GM23338 (cell line): Measurements from ENCODE around the gene DGKH. TPM values are rescaled to one million over a fixed set of nuclear protein-coding genes. Genes with fewer than 3 reads are reported as not detected.

Experiments
- ATAC-seq: fragments of 200-7000 bp; cut with Tn5 transposase; 3 replicates; pipeline ENCODE4 v1.9.1; 2020
- DNase-seq: peaks from one replicate; pipeline ENCODE4 v3.0.0-alpha.2; 2015; ENCODE audit warnings: low spot score
- H2AFZ ChIP-seq: fragments of 200-600 bp; sonication (generic); 2 replicates; pipeline ENCODE4 v1.8.0; 2016; ENCODE audit warnings: antibody characterized with exemption, mild to moderate bottlenecking, moderate library complexity
- H3F3A ChIP-seq: fragments of 200-600 bp; sonication (generic); replicated peaks from 2 replicates; pipeline ENCODE4 v1.8.0; 2017; ENCODE audit warnings: antibody characterized with exemption, mixed run types, low read depth
- H3K27ac ChIP-seq: fragments of 200-600 bp; sonication (generic); 2 replicates; pipeline ENCODE4 v1.6.1; 2016; ENCODE audit warnings: low read depth
- H3K27me3 ChIP-seq: fragments of 200-600 bp; sonication (generic); 2 replicates; pipeline ENCODE4 v1.8.0; 2016; ENCODE audit warnings: mild to moderate bottlenecking, mixed run types, moderate library complexity; ENCODE audit not compliant: insufficient read depth
- H3K36me3 ChIP-seq: fragments of 200-600 bp; sonication (generic); 2 replicates; pipeline ENCODE4 v1.8.0; 2016; ENCODE audit warnings: mild to moderate bottlenecking; ENCODE audit not compliant: insufficient read depth
- H3K4me1 ChIP-seq: fragments of 200-600 bp; sonication (generic); 2 replicates; pipeline ENCODE4 v1.8.0; 2016; ENCODE audit warnings: mild to moderate bottlenecking, moderate library complexity; ENCODE audit not compliant: insufficient read depth
- H3K4me2 ChIP-seq: fragments of 200-600 bp; sonication (generic); 2 replicates; pipeline ENCODE4 v1.7.1; 2017; ENCODE audit warnings: mixed run types
- H3K4me3 ChIP-seq: fragments of 200-600 bp; sonication (generic); 2 replicates; pipeline ENCODE4 v1.6.1; 2016; ENCODE audit warnings: mixed run types
- H3K79me2 ChIP-seq: fragments of 200-600 bp; sonication (generic); replicated peaks from 2 replicates; pipeline ENCODE4 v1.8.0; 2017; ENCODE audit warnings: mild to moderate bottlenecking; ENCODE audit not compliant: insufficient read depth
- H3K9me2 ChIP-seq: fragments of 200-600 bp; sonication (generic); 2 replicates; pipeline ENCODE4 v1.8.0; 2017; ENCODE audit not compliant: insufficient read depth
- H4K20me1 ChIP-seq: fragments of 200-600 bp; sonication (generic); replicated peaks from 2 replicates; pipeline ENCODE4 v1.8.0; 2017; ENCODE audit warnings: mild to moderate bottlenecking; ENCODE audit not compliant: insufficient read depth
- H3K27ac Mint-ChIP-seq: 2 replicates; pipeline ENCODE4 v1.8.0; 2020; ENCODE audit warnings: inconsistent platforms, mild to moderate bottlenecking, moderate library complexity, mixed read lengths
- H3K27me3 Mint-ChIP-seq: 3 replicates; pipeline ENCODE4 v1.8.0; 2022; ENCODE audit warnings: low read depth, mild to moderate bottlenecking, moderate library complexity, mixed read lengths, inconsistent platforms; ENCODE audit not compliant: insufficient read depth, poor library complexity
- H3K36me3 Mint-ChIP-seq: 3 replicates; pipeline ENCODE4 v1.8.0; 2021; ENCODE audit warnings: low read depth, mild to moderate bottlenecking, inconsistent platforms, moderate library complexity, mixed read lengths
- H3K4me1 Mint-ChIP-seq: 3 replicates; pipeline ENCODE4 v1.8.0; 2020; ENCODE audit warnings: mild to moderate bottlenecking, inconsistent platforms, mixed read lengths
- H3K4me3 Mint-ChIP-seq: 3 replicates; pipeline ENCODE4 v1.8.0; 2021; ENCODE audit warnings: moderate library complexity, mild to moderate bottlenecking, inconsistent platforms, mixed read lengths
- H3K9me3 Mint-ChIP-seq: 3 replicates; pipeline ENCODE4 v1.8.0; 2020; ENCODE audit warnings: moderate library complexity, mild to moderate bottlenecking, inconsistent platforms, mixed read lengths
- CREB1 ChIP-seq: fragments of 250-450 bp; sonication (Bioruptor Pico); IDR thresholded peaks from 2 replicates; pipeline ENCODE4 v1.5.0; 2020; ENCODE audit warnings: low read depth, mild to moderate bottlenecking, moderate library complexity
- EZH2 ChIP-seq: fragments of 200-600 bp; sonication (generic); IDR thresholded peaks from one replicate; pipeline ENCODE4 v1.8.0; 2017; ENCODE audit warnings: antibody characterized with exemption, mild to moderate bottlenecking, low read depth; ENCODE audit not compliant: unreplicated experiment
- EZH2phosphoT487 ChIP-seq: fragments of 200-600 bp; sonication (generic); IDR thresholded peaks from one replicate; pipeline ENCODE4 v1.8.1; 2018; ENCODE audit warnings: antibody characterized with exemption; ENCODE audit not compliant: unreplicated experiment
- JUNB ChIP-seq: IDR thresholded peaks from one replicate; pipeline ENCODE4 v1.6.1; 2016; ENCODE audit warnings: antibody characterized with exemption; ENCODE audit not compliant: unreplicated experiment
- NANOG ChIP-seq: IDR thresholded peaks from 2 replicates; pipeline ENCODE4 v1.6.1; 2016; ENCODE audit warnings: antibody characterized with exemption, borderline replicate concordance
- POLR2AphosphoS5 ChIP-seq: IDR thresholded peaks from 2 replicates; pipeline ENCODE4 v1.6.1; 2016; ENCODE audit warnings: antibody characterized with exemption, low read depth
- REST ChIP-seq: IDR thresholded peaks from one replicate; pipeline ENCODE4 v1.6.1; 2018; ENCODE audit warnings: antibody characterized with exemption; ENCODE audit not compliant: unreplicated experiment
- ZNF114 ChIP-seq: fragments of 250-450 bp; sonication (Bioruptor Pico); IDR thresholded peaks from 2 replicates; pipeline ENCODE4 v1.5.0; 2020; ENCODE audit warnings: mild to moderate bottlenecking, moderate library complexity
- ZNF331 ChIP-seq: fragments of 250-450 bp; sonication (Bioruptor Pico); IDR thresholded peaks from 2 replicates; pipeline ENCODE4 v1.5.0; 2020; ENCODE audit warnings: low read depth, mild to moderate bottlenecking, moderate library complexity
- polyA plus RNA-seq: library from polyadenylated mRNA; unstranded; fragments of >200 nt; fragmentation: Nextera tagmentation; extraction: Ambion mirVana; gene quantifications from 2 replicates; pipeline ENCODE4 v1.2.1, GENCODE V29; 2016
- total RNA-seq: library from RNA; depleted of rRNA; stranded (reverse); fragments of >200 nt; shearing (Covaris generic); gene quantifications from 2 replicates; pipeline ENCODE4 v1.2.3, GENCODE V29; 2014
- TF ChIP-seq, protein P1 (sequence below): fragments of 250-450 bp; sonication (Bioruptor Pico); IDR thresholded peaks from 2 replicates; pipeline ENCODE4 v1.5.0; 2020; ENCODE audit warnings: mild to moderate bottlenecking, moderate library complexity
- TF ChIP-seq, protein P2 (sequence below), 2 experiments: fragments of 200-600 bp in 1 of 2; sonication (generic) in 1 of 2; conservative IDR thresholded peaks; 2 replicates each; pipeline versions ENCODE4 v1.5.1 to v1.6.1; 2016 to 2017; ENCODE audit warnings: antibody characterized with exemption in 2 of 2, low read depth in 2 of 2, mild to moderate bottlenecking in 2 of 2, moderate library complexity in 1 of 2

The DGKH gene
- total and polyA plus RNA-seq, 2 experiments from 2014 or later: 2.1 to 7.5 TPM

DNA sequence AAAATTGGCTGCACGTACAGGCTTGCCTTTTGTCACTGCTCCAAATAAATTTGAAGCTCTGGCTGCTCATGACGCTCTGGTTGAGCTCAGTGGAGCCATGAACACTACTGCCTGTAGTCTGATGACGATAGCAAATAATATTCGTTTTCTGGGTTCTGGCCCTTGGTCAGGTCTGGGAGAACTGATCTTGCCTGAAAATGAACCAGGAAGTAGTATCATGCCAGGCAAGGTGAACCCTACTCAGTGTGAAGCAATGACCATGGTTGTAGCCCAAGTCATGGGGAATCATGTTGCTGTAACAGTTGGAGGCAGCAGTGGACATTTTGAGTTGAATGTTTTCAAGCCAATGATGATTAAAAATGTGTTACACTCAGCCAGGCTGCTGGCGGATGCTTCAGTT, 207.4 kb downstream of the DGKH start:
- no peak overlapping the region for H3K27ac Mint-ChIP-seq
- Histone ChIP-seq H3K27ac (no peak overlapping the region), H3K79me2 (no peaks in the 10 kb centered on the region), H3K9me2 (peaks cover 9% of the 10 kb centered on the region; the same call in 1 of the 2 replicates), H3F3A (no peaks in the 10 kb centered on the region), H4K20me1 (no peaks in the 10 kb centered on the region), H3K36me3 (no peaks in the 10 kb centered on the region), H3K27me3 (no peaks in the 10 kb centered on the region), H3K4me1 (no peaks in the 10 kb centered on the region; the same call in 1 of the 2 replicates), H2AFZ (no peak overlapping the region), H3K4me3 (no peak overlapping the region), H3K4me2 (no peak overlapping the region)
- ATAC-seq: no peak
- peaks cover 5% of the 10 kb centered on the region for H3K27me3 Mint-ChIP-seq
- no peak for TF ChIP-seq EZH2
- TF ChIP-seq JUNB: no peak
- no peak for TF ChIP-seq EZH2phosphoT487
- no peak for TF ChIP-seq REST
- TF ChIP-seq NANOG: no peak
- no peak for TF ChIP-seq ZNF331 (CRISPR knock-in tag)
- TF ChIP-seq POLR2AphosphoS5: no peak
- no peak for TF ChIP-seq ZNF114 (CRISPR knock-in tag)
- no peak for TF ChIP-seq CREB1 (CRISPR knock-in tag)
- TF ChIP-seq, protein P1, sequence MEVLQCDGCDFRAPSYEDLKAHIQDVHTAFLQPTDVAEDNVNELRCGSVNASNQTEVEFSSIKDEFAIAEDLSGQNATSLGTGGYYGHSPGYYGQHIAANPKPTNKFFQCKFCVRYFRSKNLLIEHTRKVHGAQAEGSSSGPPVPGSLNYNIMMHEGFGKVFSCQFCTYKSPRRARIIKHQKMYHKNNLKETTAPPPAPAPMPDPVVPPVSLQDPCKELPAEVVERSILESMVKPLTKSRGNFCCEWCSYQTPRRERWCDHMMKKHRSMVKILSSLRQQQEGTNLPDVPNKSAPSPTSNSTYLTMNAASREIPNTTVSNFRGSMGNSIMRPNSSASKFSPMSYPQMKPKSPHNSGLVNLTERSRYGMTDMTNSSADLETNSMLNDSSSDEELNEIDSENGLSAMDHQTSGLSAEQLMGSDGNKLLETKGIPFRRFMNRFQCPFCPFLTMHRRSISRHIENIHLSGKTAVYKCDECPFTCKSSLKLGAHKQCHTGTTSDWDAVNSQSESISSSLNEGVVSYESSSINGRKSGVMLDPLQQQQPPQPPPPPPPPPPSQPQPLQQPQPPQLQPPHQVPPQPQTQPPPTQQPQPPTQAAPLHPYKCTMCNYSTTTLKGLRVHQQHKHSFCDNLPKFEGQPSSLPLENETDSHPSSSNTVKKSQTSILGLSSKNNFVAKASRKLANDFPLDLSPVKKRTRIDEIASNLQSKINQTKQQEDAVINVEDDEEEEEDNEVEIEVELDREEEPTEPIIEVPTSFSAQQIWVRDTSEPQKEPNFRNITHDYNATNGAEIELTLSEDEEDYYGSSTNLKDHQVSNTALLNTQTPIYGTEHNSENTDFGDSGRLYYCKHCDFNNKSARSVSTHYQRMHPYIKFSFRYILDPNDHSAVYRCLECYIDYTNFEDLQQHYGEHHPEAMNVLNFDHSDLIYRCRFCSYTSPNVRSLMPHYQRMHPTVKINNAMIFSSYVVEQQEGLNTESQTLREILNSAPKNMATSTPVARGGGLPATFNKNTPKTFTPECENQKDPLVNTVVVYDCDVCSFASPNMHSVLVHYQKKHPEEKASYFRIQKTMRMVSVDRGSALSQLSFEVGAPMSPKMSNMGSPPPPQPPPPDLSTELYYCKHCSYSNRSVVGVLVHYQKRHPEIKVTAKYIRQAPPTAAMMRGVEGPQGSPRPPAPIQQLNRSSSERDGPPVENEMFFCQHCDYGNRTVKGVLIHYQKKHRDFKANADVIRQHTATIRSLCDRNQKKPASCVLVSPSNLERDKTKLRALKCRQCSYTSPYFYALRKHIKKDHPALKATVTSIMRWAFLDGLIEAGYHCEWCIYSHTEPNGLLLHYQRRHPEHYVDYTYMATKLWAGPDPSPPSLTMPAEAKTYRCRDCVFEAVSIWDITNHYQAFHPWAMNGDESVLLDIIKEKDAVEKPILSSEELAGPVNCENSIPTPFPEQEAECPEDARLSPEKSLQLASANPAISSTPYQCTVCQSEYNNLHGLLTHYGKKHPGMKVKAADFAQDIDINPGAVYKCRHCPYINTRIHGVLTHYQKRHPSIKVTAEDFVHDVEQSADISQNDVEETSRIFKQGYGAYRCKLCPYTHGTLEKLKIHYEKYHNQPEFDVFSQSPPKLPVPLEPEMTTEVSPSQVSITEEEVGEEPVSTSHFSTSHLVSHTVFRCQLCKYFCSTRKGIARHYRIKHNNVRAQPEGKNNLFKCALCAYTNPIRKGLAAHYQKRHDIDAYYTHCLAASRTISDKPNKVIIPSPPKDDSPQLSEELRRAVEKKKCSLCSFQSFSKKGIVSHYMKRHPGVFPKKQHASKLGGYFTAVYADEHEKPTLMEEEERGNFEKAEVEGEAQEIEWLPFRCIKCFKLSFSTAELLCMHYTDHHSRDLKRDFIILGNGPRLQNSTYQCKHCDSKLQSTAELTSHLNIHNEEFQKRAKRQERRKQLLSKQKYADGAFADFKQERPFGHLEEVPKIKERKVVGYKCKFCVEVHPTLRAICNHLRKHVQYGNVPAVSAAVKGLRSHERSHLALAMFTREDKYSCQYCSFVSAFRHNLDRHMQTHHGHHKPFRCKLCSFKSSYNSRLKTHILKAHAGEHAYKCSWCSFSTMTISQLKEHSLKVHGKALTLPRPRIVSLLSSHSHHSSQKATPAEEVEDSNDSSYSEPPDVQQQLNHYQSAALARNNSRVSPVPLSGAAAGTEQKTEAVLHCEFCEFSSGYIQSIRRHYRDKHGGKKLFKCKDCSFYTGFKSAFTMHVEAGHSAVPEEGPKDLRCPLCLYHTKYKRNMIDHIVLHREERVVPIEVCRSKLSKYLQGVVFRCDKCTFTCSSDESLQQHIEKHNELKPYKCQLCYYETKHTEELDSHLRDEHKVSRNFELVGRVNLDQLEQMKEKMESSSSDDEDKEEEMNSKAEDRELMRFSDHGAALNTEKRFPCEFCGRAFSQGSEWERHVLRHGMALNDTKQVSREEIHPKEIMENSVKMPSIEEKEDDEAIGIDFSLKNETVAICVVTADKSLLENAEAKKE (CRISPR knock-in tag): no peak
- TF ChIP-seq, protein P2, sequence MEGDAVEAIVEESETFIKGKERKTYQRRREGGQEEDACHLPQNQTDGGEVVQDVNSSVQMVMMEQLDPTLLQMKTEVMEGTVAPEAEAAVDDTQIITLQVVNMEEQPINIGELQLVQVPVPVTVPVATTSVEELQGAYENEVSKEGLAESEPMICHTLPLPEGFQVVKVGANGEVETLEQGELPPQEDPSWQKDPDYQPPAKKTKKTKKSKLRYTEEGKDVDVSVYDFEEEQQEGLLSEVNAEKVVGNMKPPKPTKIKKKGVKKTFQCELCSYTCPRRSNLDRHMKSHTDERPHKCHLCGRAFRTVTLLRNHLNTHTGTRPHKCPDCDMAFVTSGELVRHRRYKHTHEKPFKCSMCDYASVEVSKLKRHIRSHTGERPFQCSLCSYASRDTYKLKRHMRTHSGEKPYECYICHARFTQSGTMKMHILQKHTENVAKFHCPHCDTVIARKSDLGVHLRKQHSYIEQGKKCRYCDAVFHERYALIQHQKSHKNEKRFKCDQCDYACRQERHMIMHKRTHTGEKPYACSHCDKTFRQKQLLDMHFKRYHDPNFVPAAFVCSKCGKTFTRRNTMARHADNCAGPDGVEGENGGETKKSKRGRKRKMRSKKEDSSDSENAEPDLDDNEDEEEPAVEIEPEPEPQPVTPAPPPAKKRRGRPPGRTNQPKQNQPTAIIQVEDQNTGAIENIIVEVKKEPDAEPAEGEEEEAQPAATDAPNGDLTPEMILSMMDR (conservative IDR thresholded peaks at IDR 0.05; ENCODE audit: low read depth in 2 of 2): no peak
- DNase-seq: no peak
- no peaks in the 10 kb centered on the region for H3K36me3 Mint-ChIP-seq
- no peak overlapping the region for H3K4me3 Mint-ChIP-seq
- H3K4me1 Mint-ChIP-seq: peaks cover 8% of the 10 kb centered on the region; the same call in 2 of the 3 replicates
- no peaks in the 10 kb centered on the region; the same call in 2 of the 3 replicates for H3K9me3 Mint-ChIP-seq
